GM15510 (cell line): Measurements from ENCODE around the gene RNF149.

ENCODE experiments used
- POLR2A ChIP-seq: IDR thresholded peaks from 3 replicates; pipeline ENCODE4 v1.6.1; 2011; ENCODE audit warnings: borderline replicate concordance; ENCODE audit not compliant: insufficient read length; ENCODE audit errors: extremely low read depth

Gene RNF149

GRCh38 chr2:101253703-101254450 lies 54.6 kb downstream of the RNF149 start:
- TF ChIP-seq POLR2A = no peak

DNA sequence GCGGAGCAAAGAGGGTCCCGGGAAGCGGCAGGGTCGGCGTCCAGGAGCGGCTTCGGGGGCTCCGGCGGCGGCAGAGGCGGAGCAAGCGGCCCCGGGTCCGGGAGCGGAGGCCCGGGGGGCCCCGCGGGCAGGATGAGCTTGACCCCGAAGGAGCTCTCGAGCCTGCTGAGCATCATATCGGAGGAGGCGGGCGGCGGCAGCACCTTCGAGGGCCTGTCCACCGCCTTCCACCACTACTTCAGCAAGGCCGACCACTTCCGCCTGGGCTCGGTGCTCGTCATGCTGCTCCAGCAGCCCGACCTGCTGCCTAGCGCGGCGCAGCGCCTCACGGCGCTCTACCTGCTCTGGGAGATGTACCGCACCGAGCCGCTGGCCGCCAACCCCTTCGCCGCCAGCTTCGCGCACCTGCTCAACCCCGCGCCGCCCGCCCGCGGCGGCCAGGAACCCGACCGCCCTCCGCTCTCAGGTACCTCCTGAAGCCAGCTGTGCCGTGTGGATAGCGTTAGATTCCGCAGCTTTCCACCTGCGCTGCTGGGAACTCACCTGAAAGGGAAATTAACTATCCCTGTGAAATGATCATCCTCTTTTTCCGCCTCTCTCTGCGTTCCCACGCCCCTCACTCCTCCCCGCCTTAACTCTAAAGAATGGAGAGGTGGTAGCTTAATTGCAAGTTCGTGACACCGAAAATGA lies 55.3 kb downstream of the RNF149 start:
- TF ChIP-seq POLR2A = peak; percentile 9

GRCh38 chr2:101252408-101253012 lies 56.0 kb downstream of the RNF149 start, which contains the start of gene CNOT11:
CNOT11 (plus strand) TSS chr2:101252886; CDS start chr2:101252965, 79 bp downstream.
- TF ChIP-seq POLR2A = peak; percentile 90

GRCh38 chr2:101251844-101252407 lies 56.6 kb downstream of the RNF149 start:
- TF ChIP-seq POLR2A = no peak

- TF ChIP-seq POLR2A = no peak
These were observed 58.7 kb downstream of the RNF149 start for GRCh38 chr2:101249826-101250225.

DNA sequence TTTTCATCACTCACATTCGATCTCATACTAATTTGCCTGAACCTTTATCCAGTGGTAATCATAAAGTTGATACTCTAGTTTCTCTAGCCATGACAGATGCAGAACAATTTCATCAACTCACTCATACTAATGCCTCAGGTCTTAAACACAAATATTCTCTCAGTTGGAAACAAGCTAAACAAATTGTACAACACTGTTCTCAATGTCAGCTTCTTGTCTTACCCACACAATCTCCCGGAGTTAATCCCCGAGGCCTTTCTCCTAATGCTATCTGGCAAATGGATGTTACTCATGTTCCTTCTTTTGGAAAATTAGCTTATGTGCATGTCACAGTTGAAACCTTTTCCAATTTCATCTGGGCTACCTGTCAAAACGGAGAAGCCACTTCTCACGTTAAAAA lies 67.3 kb downstream of the RNF149 start:
- no peak for TF ChIP-seq POLR2A

GRCh38 chr2:101238930-101239759 lies 69.4 kb downstream of the RNF149 start:
- TF ChIP-seq POLR2A = no peak

- TF ChIP-seq POLR2A = no peak
These were observed 74.1 kb downstream of the RNF149 start for GRCh38 chr2:101234169-101234938.

DNA sequence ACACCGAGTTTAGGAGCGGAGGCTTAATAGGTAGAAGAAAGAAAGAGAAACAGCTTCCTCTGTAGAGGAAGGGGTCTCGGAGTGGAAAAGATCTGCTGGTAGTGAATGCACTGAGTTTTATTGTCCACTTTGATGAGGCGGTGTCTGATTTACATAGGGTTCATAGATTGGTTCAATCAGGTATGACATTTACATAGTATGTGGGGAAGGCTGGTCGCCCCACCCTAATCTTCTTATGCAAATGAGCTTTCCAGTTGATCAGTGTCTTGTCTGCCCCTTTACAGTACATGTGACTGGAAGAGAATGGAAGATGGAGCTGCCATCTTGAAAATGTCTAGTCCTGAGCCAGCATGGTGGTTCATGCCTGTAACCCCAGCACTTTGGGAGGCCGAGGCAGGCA lies 75.7 kb downstream of the RNF149 start:
- TF ChIP-seq POLR2A = no peak

GRCh38 chr2:101231937-101232730 lies 76.4 kb downstream of the RNF149 start:
- TF ChIP-seq POLR2A = no peak

GRCh38 chr2:101231240-101231639 lies 77.3 kb downstream of the RNF149 start:
- no peak for TF ChIP-seq POLR2A

GRCh38 chr2:101230541-101231001 lies 77.9 kb downstream of the RNF149 start:
- TF ChIP-seq POLR2A = no peak
